Right atrium auricular region (tissue), 2 donors: Measurements from ENCODE around the gene SPATA3. TPM values are rescaled to one million over a fixed set of nuclear protein-coding genes. Genes with fewer than 3 reads are reported as not detected.

Source experiments
- DNase-seq: peaks from one replicate; pipeline ENCODE4 v3.0.0-alpha.2; 2019; ENCODE audit warnings: low spot score
- H3K27ac ChIP-seq, 2 donors: fragments of 200-600 bp; sonication (generic); 1 replicate in 1 of 2; 2 replicates in 1 of 2; pipeline ENCODE4 v1.5.1; 2016 to 2019
- H3K27me3 ChIP-seq, 2 donors: fragments of 200-600 bp; sonication (generic); one replicate each; pipeline versions ENCODE4 v1.5.1 to v1.6.0; 2017 to 2019
- H3K36me3 ChIP-seq: fragments of 200-600 bp; sonication (generic); one replicate; pipeline ENCODE4 v1.5.1; 2016
- H3K4me1 ChIP-seq, 2 donors: fragments of 200-600 bp; sonication (generic); one replicate each; pipeline versions ENCODE4 v1.5.1 to v1.6.0; 2017 to 2019
- H3K4me3 ChIP-seq, 2 donors: fragments of 200-600 bp; sonication (generic); 1 replicate in 1 of 2; 2 replicates in 1 of 2; pipeline ENCODE4 v1.5.1; 2017 to 2019; ENCODE audit warnings: mild to moderate bottlenecking in 1 of 2, moderate library complexity in 1 of 2
- H3K9me3 ChIP-seq, 2 donors: fragments of 200-600 bp; sonication (generic); one replicate each; pipeline ENCODE4 v1.5.1; 2019
- total RNA-seq, 2 donors: library from RNA; depleted of rRNA; stranded (reverse); fragments of >200 nt; gene quantifications; one replicate each; pipeline ENCODE4 v1.1.0, GENCODE V29; 2016
- TF ChIP-seq, protein P1 (sequence below), 2 donors: fragments of 200-600 bp; sonication (generic); IDR thresholded peaks; one replicate each; pipeline ENCODE4 v1.5.1; 2019; ENCODE audit warnings: antibody characterized with exemption in 2 of 2

Gene SPATA3
- total RNA-seq, 2 donors from 2014 or later, result not detected

DNA sequence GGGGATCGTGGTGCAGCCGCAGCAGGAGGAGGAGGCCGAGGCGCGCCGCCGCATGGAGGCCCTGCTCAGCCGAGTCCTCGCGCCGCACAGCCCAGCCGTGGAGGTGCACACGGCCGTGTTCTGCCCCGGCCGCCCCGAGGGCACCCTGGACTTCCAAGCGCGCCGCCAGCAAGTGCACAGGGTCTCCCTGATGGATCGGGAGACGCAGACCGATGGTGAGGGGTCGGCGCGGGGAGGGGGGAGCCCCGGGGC is 5.1 kb upstream of the SPATA3 start:
- Histone ChIP-seq H3K27me3 (peaks cover 0 to 8% of the 10 kb centered on the region in 2 donors), H3K9me3 (no peaks in the 10 kb centered on the region), H3K36me3 (no peaks in the 10 kb centered on the region), H3K4me3 (no peak overlapping the region), H3K4me1 (peaks cover 0 to 6% of the 10 kb centered on the region in 2 donors), H3K27ac (no peak overlapping the region)
- DNase-seq, result no peak
- TF ChIP-seq, protein P1, sequence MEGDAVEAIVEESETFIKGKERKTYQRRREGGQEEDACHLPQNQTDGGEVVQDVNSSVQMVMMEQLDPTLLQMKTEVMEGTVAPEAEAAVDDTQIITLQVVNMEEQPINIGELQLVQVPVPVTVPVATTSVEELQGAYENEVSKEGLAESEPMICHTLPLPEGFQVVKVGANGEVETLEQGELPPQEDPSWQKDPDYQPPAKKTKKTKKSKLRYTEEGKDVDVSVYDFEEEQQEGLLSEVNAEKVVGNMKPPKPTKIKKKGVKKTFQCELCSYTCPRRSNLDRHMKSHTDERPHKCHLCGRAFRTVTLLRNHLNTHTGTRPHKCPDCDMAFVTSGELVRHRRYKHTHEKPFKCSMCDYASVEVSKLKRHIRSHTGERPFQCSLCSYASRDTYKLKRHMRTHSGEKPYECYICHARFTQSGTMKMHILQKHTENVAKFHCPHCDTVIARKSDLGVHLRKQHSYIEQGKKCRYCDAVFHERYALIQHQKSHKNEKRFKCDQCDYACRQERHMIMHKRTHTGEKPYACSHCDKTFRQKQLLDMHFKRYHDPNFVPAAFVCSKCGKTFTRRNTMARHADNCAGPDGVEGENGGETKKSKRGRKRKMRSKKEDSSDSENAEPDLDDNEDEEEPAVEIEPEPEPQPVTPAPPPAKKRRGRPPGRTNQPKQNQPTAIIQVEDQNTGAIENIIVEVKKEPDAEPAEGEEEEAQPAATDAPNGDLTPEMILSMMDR (IDR thresholded peaks at IDR 0.05), result no peak

DNA sequence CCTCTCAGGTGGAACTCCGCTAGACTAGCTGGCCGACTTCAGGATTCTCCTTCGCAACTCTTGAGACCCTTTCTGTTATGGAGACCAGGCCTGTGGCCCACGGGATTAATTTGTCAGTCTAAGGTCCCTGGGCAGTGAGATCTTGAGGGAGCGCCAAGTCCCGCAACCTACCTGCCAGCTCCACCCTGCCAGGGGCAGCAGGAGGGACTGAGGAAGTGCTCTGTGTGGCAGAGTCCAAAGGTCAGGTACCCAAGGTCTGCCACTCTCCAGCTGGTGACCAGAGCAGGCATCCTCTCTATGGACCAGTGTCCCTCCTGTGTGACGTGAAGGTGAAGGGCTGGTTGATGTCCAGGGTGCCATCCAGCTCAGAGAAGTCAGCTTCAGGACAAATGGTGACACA is 4.3 kb upstream of the SPATA3 start:
- H3K9me3 ChIP-seq, result no peaks in the 10 kb centered on the region
- DNase-seq, result no peak
- H3K4me3 ChIP-seq, result no peak overlapping the region
- H3K36me3 ChIP-seq, result no peaks in the 10 kb centered on the region
- TF ChIP-seq, protein P1 (IDR thresholded peaks at IDR 0.05), result no peak
- H3K27me3 ChIP-seq, result peaks cover 0 to 8% of the 10 kb centered on the region in 2 donors
- H3K27ac ChIP-seq, result no peak overlapping the region
- H3K4me1 ChIP-seq, result peaks cover 0 to 6% of the 10 kb centered on the region in 2 donors

DNA sequence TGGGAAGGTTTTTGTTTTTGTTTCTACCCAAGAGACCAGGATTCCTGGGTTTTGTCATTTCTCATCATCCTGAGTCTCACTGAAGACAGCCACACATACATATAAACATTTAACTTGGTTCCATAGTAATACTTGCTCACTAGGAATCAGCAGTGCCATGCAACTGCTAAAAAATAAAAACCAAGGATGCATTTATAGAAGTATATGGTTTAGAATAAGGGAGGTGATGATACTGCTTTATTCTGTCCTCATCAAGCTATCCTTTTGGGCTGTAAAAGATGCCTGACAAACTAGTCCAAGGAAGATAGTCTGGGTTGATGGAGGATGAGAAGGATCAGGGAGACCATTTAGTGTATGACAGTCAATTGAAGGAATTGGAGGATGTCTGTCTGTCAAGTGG is 740 bp downstream of the SPATA3 start:
- Histone ChIP-seq H3K36me3 (no peaks in the 10 kb centered on the region), H3K4me3 (no peak overlapping the region), H3K27ac (no peak overlapping the region), H3K9me3 (peaks cover 0 to 4% of the 10 kb centered on the region in 2 donors), H3K4me1 (no peaks in the 10 kb centered on the region), H3K27me3 (no peaks in the 10 kb centered on the region)
- no peak for DNase-seq
- TF ChIP-seq, protein P1 (IDR thresholded peaks at IDR 0.05), result no peak

DNA sequence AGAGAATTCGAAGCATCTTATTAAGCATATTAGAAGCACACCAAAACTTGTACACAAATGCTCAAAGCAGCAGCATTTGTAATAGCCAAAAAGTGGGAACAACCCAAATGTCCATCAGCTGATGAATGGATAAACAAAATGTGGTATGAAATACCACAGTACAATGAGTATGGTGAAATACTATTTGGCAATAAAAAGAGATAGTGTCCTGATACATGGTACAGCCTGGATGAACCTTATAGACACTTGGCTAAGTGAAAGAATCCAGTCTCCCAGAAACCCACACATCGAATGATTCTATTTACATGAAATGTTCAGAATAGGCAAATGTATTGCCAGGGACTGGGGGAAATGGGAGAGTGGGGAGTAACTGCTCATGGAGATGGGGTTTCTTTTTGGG is 3.0 kb downstream of the SPATA3 start:
- DNase-seq, result no peak
- Histone ChIP-seq H3K9me3 (peaks cover 0 to 4% of the 10 kb centered on the region in 2 donors), H3K27me3 (no peaks in the 10 kb centered on the region), H3K4me3 (no peak overlapping the region), H3K36me3 (no peaks in the 10 kb centered on the region), H3K27ac (no peak overlapping the region), H3K4me1 (no peaks in the 10 kb centered on the region)
- TF ChIP-seq, protein P1 (IDR thresholded peaks at IDR 0.05), result no peak

DNA sequence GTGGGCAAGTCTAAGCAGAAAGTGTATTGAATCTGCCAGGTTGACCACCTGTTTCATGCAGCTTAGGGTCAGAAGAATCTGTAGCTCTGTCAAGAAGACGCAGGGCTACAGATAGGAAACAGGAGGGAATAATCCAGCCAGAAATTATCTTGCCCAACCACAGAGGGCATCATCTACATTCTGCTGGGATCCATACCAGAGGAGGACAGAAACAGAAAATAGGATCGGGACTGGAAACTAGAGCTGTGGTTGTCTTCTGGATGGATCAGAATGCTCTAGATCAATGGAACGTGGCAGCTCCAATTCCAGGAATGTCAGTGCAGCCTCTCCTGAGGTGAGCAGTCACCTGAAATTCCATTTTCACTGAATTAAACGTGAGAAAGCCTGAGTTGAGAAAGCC is 3.6 kb downstream of the SPATA3 start:
- H3K27me3 ChIP-seq, result no peaks in the 10 kb centered on the region

More for the DNA sequence above, 3.6 kb downstream of the SPATA3 start:
- Histone ChIP-seq H3K4me3 (no peak overlapping the region), H3K9me3 (peaks cover 0 to 4% of the 10 kb centered on the region in 2 donors), H3K27ac (no peak overlapping the region), H3K4me1 (no peaks in the 10 kb centered on the region), H3K36me3 (no peaks in the 10 kb centered on the region)
- TF ChIP-seq, protein P1 (IDR thresholded peaks at IDR 0.05), result no peak
- DNase-seq, result no peak
